Mammary epithelial cell (primary cell): ENCODE data around the gene TFF2.

ENCODE experiments used
- CTCF ChIP-seq, 2 donors: IDR thresholded peaks in 1 of 2; conservative IDR thresholded peaks in 1 of 2; 2 replicates each; pipeline ENCODE4 v1.5.1; 2011 to 2012; ENCODE audit warnings: inconsistent platforms in 2 of 2, low read length in 2 of 2, mild to moderate bottlenecking in 2 of 2, control low read depth in 1 of 2, low read depth in 1 of 2; ENCODE audit not compliant: insufficient read depth in 1 of 2; ENCODE audit errors: extremely low read depth in 1 of 2
- EZH2 ChIP-seq: IDR thresholded peaks from 2 replicates; pipeline ENCODE4 v1.6.1; 2012; ENCODE audit warnings: low read length, inconsistent platforms, borderline replicate concordance

GRCh38 chr21:42298657-42299056, 52.1 kb downstream of the TFF2 start:
- TF ChIP-seq CTCF (conservative IDR thresholded peaks at IDR 0.05 in 1 of 2, IDR thresholded peaks at IDR 0.05 in 1 of 2; ENCODE audit: extremely low read depth in 1 of 2, insufficient read depth in 1 of 2, low read depth in 1 of 2, low read length in 2 of 2) (no peak), EZH2 (no peak)
